Activated CD8-positive, alpha-beta memory T cell treated with anti-CD3 and anti-CD28 coated beads, Interleukin-2, amount 50 U/mL, for 4 hours (primary cell): ENCODE data around the gene KCNT1.

Experiments used
- DNase-seq: peaks from one replicate; pipeline ENCODE4 v3.0.0-alpha.2; 2020

The KCNT1 gene

DNA sequence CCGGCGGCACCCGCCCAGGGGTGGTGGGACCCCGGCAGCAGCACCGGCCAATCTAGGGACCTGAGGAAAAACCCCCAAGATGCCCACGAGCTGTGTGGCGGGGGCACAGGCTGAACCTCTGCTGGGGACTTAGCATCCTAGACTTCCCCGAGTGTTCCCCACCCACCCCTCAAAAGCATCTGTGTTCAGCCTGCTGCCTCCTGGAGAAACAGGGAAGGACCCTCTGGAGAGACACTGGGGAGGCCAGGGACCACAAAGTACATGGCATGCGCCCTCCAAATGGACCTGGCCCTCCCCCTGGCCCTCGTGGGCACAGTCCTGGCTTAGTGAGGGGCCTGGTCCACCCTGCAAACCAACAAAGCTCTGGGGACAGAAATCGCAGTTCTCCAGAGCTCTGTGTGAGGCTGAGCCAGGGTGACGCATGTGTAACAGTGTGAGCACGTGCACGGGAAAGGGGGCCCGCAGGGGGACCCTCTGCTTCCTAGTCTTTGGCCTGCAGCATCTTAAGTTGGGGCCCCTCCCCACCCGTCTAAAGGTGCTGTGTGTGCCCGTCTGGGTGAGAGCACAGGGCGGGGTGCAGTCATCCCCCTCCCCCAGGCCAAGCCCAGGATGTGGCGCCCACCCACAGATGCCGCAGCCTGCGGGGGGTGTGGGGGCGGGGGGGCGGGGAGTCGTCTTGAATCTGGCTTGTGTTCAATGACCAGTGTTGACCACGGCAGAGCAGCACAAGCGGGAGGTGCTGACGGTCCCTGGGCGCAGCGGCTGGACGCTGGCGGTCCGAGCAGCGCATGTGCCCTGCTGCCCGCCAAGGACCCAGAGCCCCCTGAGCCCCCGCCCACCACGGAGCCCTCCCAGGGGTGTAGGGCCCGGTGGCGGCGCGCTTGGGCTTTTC, 672 bp upstream of the KCNT1 start:
- DNase-seq: peak; percentile 36

DNA sequence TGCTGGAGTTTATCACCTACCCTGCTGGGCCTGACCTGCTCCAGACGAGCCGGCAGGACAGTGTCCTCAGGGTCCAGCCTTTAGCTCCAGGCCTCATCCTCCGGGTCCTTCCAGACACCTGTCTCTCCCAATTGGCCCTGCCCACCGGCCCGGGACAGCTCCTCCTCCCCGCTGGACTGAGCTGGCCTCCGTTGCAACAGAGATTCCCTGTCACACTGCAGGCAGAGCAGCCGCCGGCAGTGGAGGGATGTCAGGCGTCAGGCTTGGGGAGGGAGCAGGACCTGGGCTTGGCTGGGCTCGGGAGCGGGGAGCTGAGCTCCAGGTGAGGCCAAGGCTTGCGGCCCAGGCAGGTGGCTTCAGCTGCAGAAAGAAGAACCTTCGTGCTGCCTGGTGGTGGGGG, 1.7 kb downstream of the KCNT1 start:
- no peak for DNase-seq

DNA sequence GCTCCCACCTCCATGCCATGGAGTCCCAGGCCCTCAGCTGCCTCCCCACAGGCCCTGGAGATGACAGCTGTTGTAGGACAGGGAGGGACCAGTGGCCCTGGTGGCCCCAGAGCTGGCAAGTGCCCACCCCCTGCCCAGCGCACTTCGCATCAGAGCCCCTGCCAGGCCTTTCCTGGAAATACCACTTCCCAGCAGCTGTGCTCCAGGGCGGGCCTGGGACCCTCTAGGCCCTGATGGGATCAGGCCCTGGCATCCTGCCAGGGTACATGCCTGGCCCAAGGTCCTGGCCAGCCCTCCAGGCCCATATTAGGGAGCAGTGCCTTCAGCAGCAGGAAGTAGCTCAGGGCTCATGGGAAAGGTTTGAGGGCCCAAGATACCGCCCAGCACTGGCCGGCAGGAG, 2.5 kb downstream of the KCNT1 start:
- DNase-seq: no peak

DNA sequence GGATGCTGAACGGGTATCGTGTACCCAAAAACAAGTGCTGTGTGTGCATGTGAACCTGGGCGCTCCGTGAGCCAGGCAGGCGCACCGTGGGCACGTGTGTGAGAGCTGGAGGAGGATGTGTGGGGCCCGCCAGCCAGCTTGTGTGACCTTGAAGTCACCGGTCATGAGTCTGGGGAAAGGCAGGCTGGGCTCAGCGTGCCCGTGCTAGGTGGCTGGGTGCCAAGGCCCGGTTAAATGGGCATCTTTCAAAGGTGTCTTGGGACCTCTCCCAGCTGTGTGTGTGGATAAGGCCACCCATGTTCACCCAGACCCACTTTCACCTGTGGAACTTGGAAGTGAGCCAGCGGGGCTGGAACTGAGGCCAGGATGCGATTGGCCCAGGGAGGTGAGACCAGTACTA, 3.4 kb downstream of the KCNT1 start:
- DNase-seq: no peak

DNA sequence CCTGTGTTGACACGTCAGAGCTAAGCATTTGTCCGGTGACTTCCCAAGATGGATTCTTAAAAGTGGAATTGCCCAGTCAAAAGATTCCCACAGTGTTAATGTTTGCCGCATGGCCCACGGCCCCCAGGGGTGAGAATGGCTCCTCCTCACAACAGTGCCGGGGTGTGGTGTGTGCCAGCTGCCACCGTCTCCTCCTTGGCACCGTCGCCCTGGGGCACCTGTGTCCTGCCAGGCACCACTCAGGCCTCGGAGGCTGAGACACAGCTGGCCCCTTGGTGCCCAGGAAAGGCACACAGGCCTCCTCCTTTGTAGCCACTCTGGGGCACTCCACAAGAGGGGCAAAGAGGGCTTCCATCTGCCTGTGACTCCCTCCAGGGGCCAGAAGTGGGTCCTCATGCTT, 4.3 kb downstream of the KCNT1 start:
- DNase-seq: no peak

DNA sequence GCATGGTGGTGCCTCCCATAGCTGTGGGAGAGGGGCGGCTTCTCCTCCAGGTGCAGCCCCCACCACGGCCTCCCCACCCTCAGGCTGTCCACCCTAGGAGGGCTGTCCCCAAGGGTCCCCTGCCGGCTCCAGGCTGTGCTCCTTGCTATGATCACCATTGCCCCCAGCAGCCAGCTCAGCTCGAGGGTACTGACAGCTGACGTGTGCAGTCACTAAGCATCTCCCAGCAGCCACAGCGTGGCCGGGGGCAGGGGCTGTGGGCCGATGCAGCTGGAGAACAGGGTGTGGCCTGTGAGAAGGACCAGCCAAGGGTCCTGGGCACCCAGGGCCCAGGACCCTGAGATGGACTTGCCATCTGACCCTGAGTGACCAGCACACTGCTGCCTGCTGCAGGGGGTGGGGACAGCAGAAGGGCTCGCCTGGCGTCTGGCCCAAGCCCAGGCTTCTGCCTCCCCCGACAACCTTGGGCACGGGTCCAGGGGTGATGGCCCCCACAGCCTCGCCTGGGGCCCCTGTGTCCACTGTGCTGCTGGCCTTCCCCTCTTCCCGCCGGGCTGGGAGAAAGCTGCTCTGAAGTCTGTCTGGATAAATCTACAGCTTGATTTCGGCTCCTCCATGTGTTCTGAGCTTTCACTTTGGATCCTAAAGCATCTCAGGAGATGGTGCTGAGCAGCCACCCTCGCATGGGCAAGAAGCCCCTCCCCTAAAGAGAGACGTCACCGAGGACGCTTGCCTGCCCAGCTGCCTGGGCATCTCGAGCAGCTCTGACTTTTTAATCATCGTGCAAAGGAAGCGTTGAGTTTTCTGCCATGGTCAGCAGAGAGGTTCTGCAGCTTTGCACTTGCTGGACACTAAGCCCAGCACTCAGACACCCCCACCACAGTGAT, 5.5 kb downstream of the KCNT1 start:
- DNase-seq: no peak

DNA sequence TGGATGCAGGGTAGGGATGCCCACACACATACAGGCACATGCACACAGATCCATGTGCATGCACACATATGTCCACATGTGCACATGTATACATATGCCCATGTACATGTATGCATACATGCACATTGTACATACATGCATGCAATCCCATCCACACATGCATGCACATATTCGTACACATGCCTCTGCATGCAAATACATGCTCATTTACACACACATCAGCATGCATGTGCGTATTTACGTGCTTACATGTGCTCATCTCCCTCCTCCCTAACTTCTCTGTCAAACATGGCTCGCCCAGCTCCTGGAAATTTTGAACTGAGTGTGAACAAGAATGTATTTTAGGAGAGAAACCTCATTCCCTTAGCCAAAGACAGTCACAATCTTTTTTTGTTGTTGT, 6.2 kb downstream of the KCNT1 start:
- DNase-seq: no peak

DNA sequence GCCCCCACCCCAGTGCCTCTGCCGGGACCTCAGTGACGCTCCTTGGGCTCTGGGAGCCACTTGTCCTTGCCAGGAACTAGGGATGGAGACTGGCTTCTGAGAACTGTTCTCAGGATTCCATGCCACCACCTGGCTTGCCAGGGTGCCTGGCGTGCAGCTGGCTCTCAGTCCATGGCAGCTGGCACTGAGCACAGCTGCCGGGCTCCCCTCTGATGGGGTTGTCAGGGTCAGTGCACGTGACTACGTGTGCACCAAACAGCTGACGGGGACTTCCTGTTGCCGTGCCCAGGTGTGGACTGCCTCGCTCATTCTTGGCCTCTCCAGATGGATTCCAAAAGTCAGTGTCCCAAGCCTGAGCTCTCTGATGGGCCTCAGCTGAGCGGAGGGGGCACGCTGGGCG, 9.4 kb downstream of the KCNT1 start:
- no peak for DNase-seq

DNA sequence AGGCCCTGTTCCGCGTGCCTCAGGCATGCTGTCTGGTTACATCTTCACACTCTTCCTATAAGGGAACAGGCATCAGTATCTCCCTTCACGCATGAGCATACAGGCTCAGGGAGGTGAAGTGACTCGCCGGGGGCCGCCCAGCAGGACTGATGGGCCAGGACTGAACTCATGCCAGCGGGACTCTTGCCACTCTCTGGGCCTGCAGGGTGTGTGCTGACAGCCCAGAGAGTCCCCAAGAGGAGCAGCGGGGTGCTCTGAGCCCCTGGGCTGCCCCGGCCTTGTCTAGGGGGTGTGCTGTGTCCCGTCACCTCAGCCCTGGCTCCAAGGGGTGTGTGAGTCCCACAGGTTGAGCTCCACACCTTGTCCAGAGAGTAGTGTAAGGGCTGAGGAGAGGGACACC, 9.9 kb downstream of the KCNT1 start:
- DNase-seq: no peak

DNA sequence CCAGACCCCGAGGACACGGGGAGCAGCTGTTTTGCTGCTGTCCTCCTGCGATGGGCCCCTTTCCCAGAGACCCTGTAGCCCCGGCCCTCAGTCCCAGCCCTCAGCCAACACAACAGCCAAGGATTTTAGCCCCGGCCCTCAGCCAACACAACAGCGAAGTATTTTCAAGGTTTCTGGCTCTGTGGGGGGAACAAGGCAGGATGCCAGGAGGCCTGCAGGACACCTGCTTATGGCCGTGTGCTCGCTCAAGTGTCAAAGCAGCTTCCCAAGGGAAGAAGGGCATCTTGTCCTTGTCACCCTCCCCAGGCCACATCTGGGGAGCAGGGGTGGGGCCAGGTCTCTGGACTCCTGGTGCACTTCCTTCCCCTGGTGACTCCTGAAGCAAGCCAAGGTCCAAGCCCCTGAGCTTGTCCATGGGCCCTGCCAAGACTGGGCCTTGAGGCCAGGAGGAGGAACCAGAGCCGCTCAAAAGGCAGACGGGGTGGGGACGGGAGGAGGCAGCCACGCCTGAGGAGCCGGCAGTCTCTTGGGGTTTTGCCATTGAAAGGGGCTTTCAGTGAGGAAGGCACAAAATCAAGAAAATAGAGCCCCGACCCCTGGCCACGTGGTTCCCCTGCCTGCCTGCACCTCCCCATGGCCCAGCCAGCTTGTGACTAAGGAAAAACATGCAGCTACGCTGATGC, 10.8 kb downstream of the KCNT1 start:
- DNase-seq: no peak

DNA sequence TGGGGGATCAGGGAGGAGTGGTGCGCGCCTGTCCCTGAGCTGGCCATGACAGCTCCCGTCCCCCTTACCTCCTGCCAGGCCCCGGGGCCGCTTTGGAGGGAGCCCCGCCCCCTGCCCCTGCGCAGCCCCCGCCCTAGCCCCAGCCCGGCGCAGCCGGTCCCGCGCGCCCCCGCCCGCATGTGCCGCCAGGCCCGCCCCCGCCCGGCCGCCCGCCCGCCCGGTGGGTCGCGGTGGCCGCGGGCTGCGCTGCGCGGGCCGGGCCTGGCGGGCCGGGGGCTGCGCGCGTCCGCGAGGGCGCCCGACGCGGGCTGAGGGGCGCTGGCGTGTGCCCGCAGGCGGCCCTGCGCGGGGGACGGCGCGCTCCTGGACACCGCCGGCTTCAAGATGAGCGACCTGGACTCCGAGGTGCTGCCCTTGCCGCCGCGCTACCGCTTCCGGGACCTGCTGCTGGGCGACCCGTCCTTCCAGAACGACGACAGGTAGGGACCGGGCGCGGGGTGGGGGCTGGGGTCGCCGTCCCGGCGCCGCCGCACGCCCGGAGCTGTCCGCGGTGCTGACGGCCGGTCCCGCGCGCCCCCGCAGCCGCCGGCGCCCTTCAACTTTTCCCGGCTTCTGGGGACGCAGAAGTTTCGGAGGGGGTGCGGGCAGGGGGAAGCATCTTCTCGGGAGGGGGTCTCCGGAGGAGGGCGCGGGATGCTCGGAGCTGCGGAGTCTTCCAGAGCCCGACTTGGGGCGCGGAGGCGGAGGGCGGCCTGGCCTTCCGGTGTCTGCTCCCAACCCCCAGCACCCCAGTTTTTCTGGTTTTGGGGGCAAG, 12.5 kb downstream of the KCNT1 start:
- no peak for DNase-seq

DNA sequence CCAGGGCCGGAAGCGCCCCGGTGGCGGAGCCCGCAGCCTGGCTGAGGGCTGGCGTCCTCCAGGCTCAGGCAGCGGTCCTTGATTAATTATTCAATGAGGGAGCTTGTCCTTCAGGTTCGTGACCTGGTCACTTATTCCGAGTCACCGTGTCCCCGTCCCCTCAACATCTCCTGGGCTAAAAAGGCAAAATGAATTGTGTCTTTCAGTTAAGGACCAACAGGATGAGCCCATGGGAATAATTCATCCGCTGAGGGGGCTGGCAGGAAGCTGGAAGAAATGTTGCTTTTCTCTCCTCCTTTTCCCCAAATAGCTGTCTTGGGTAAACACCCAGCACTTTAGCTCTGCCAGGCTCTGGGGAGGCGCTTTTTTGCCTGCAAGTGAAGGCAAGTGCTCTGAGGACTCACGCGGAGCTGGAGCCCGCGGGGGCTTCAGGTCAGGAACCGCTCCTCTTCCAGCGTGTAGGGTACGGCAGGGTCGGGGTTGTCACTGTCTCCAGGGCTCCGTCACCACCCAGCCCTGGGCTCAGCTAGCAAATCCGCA, 13.1 kb downstream of the KCNT1 start:
- no peak for DNase-seq

DNA sequence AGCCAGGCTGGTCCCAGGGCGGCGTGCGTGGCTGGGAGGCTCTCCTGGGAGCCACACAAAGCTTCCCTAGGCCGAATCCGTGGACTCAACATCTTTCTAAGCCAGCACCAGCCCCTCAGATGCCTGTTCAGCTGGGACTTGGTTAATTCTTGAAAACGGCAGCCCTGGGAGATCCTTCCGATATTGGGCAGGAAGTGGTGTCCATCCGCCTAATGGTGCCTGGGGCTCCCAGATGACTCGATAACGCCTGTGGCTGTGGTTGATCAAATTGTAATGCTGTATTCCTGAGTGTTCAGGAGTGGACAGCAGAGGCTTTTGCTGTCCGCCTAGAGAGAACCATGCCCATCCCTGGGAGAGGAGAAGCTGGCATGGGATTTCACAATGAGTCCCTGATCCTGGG, 14.1 kb downstream of the KCNT1 start:
- DNase-seq: no peak

DNA sequence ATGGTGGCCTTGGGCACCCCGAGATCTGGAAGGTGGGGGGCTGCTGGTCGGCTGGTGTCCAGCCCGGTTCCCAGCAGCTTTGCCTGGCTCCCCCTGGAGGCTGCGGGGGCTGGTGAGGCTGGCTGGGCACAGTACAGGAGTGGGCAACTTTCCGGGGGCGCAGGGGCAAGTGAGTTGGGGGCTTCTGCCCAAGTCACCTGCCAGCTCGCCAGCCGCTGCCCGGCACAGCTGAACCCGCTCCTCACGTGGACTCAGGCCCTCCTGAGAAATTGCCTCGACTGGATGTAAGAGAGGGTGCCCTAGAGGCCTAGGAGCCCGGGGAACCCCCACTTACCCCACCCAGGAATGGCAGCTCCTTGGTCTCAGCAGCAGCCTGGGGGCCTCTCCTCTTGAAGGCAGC, 15.4 kb downstream of the KCNT1 start:
- no peak for DNase-seq

DNA sequence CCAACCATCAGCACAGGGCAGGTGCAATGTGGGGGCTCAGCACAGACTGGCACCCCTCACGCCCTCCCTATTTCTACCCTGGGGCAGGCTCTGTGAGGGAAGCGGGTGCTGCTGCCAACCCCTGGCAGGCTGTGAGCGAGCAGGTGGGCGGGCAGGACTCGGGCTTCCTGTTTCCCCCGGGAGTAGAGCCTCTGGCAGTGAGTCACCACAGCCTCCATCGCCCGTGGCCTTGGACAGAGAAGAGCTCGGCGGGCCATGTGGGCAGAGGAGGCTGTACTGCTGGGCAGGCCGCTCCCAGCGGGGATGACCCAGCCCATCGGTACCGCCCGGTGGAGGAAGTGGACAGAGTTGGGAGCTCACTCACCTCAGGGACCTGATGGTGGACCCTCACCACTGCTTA, 16.6 kb downstream of the KCNT1 start:
- DNase-seq: no peak

DNA sequence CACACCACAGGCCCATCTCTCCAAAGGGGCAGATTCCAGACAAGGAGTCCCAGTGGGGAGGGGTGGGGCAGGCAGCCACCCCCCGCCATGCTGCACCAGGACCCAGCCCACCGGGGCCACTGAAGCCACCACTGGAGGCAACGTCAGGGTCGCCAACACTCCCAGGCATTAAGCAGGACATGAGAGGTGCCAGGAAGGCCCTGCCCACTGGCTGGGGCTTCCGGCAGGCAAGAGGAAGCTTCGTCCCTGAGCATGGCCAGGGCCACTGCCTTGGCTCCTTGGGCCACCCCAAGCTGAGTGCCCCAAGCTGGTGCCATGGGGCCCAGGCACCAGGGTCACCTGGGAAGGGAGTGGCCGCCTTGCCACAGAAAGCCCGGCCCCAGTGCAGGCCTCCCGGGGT, 17.5 kb downstream of the KCNT1 start:
- no peak for DNase-seq

DNA sequence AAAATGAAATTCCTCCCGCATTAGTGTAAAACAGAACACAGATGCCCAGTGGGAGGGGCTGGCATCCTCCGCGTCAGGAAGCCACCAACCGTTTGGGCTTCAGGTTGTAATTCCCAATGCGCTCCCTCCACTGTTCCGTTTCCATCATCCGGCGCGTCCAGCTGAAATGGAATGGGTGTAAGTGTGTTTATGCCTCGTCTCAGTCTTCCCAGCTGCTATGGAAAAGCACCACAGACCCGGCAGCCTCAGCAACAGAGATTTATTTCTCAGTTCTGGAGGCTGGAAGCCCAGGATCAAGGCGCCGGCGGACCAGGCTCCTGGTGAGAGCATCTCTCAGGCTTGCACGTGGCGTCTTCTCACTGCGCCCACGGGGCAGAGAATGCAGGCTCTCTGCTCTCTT, 20.4 kb downstream of the KCNT1 start:
- no peak for DNase-seq

DNA sequence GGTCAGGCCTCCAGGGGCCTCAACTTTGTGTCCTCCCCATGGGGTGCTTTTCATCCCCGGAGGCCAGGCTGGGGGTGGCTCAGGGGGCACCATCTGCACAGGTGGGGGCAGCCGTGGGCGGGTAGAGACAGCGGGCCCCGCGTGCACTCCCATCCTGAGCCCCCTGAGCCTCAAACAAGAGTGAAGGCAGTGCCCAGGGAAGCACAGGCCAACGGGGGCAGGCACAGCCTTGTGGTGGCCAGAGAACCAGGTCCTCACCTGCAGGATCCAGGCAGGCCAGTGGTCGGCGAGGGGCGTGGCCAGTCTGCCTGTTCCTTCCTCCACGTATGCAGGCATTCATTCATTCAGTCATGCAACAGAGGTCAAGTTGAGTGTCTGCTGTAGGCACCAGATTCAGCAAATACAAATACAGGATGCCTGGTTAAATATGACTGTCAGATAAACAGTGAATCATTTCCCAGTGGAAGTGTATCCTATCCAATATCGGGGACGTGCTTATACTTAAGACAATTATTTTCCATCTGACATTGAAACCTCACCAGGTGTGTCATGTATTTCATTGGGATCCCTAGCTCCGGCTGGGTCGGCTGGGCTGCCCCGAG, 22.3 kb downstream of the KCNT1 start:
- no peak for DNase-seq

DNA sequence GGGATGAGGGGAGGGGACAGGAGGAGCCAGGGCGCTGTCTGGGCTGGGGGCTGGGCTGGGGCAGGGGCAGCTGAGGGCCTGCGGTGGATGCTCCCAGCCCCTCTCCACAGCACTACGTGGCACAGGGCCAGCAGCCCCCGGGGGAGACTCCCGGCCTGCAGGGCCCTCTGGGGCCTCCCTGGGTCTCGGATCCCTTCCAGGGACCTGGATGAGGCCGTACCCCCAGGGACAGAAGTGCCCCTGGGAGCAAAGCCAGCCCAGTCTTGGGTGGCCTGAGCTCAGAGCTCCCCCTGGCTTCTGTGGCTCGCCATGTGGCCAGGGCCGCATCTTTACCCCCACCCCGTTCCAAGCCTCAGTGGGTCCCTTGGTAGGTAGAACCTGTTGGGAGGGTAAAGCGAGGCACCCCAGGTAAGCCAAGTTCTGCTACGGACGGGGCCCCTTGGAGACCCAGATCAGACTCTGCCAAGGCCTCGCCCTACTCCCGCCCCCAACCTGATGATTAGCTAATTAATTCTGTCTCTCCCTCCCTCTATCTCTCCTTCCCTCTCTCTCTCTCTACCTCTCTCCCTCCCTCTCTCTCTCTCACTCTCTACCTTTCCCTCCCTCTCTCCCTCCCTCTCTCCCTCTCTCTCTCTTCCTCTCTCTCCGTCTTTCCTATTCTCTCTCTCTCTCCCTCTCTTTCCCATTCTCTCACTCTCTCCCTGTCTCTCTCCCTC, 24.3 kb downstream of the KCNT1 start:
- DNase-seq: no peak

DNA sequence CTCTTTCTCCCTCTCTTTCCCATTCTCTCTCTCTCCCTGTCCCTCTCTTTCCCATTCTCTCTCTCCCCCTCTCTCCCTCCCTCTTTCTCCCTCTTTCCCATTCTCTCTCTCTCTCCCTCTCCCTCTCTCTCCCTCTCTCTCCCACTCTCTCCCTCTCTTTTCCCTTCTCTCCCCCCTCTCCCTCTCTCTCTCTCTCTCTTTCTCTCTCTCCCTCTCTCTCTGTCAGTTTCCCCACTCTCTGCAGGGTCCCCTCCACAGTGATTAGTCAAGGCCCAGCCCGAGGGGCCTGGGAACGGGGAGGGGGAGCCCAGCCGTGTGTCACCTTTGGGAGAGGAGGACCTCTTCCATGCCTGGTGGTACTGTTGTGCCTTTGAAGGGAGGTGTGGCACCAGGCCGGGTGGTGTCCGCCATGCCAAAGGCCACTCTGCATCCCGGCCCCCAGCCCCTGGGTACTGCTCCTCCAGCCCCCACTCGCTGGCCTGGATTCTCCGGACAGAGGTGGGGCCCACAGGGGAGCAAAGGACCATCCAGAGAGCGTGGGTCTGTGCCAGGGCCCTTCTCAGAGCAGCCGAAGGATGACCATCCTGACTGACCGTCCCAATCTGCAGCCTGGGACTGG, 25.4 kb downstream of the KCNT1 start:
- DNase-seq: no peak
